Natural killer cell (primary cell): ENCODE measurements around the gene HBP1. TPM values are rescaled to one million over a fixed set of nuclear protein-coding genes. Genes with fewer than 3 reads are reported as not detected.

Experiments
- ATAC-seq, 3 donors: fragments of 150-1000 bp in 2 of 3; fragments of 200-7000 bp in 1 of 3; cut with Tn5 transposase; 1 replicate in 1 of 3; 2 replicates in 2 of 3; pipeline ENCODE4 v1.10.0; 2021; ENCODE audit warnings: mild to moderate bottlenecking in 2 of 3, moderate library complexity in 2 of 3
- DNase-seq, 2 donors: peaks; one replicate each; pipeline versions ENCODE4 v3.0.0 to v3.0.0-alpha.2; 2013 to 2021; ENCODE audit warnings: mixed read lengths in 1 of 2
- H3K27ac ChIP-seq: one replicate; pipeline ENCODE4 v1.5.1; 2013; ENCODE audit warnings: mild to moderate bottlenecking, low read length
- H3K27me3 ChIP-seq: one replicate; pipeline ENCODE4 v1.6.1; 2013; ENCODE audit warnings: low read length; ENCODE audit not compliant: control insufficient read depth, insufficient read depth
- H3K36me3 ChIP-seq: one replicate; pipeline ENCODE4 v1.6.1; 2013; ENCODE audit warnings: low read length; ENCODE audit not compliant: control insufficient read depth, insufficient read depth
- H3K4me1 ChIP-seq: one replicate; pipeline ENCODE4 v1.6.1; 2013; ENCODE audit warnings: low read length; ENCODE audit not compliant: control insufficient read depth, insufficient read depth
- H3K4me3 ChIP-seq: one replicate; pipeline ENCODE4 v1.5.1; 2013; ENCODE audit warnings: low read length
- H3K9me3 ChIP-seq: one replicate; pipeline ENCODE4 v1.6.1; 2013; ENCODE audit warnings: low read length; ENCODE audit not compliant: control insufficient read depth, insufficient read depth
- H3K27ac Mint-ChIP-seq, 2 donors: one replicate each; pipeline ENCODE4 v1.8.0; 2022; ENCODE audit warnings: mild to moderate bottlenecking in 2 of 2, mixed read lengths in 2 of 2, moderate library complexity in 1 of 2
- H3K27me3 Mint-ChIP-seq, 2 donors: one replicate each; pipeline ENCODE4 v1.8.0; 2022; ENCODE audit warnings: low read depth in 2 of 2, mixed read lengths in 2 of 2
- H3K36me3 Mint-ChIP-seq: one replicate; pipeline ENCODE4 v1.8.0; 2022; ENCODE audit warnings: mixed read lengths
- H3K4me1 Mint-ChIP-seq, 2 donors: one replicate each; pipeline ENCODE4 v1.8.0; 2022; ENCODE audit warnings: mixed read lengths in 2 of 2
- H3K4me3 Mint-ChIP-seq: one replicate; pipeline ENCODE4 v1.8.0; 2022; ENCODE audit warnings: mild to moderate bottlenecking, moderate library complexity, mixed read lengths
- H3K9me3 Mint-ChIP-seq, 2 donors: one replicate each; pipeline ENCODE4 v1.8.0; 2022; ENCODE audit warnings: mixed read lengths in 2 of 2
- WGBS: methylation state at CpG from one replicate; pipeline ENCODE4 v1.1.7; 2013; ENCODE audit warnings: missing lambda C conversion rate; ENCODE audit not compliant: insufficient coverage; 5-methylcytosine and 5-hydroxymethylcytosine counted together
- intact Hi-C: fragments of 100-400 bp; cut with micrococcal nuclease; formaldehyde crosslinking; loops from one replicate; pipeline ENCODE4 v1.14.2; 2022
- total RNA-seq, 4 donors: library from RNA; stranded (reverse); fragments of 120-200 nt in 1 of 4; gene quantifications; one replicate each; pipeline versions ENCODE4 v1.2.3 to v1.2.4, GENCODE V29; 2013 to 2022
- TF ChIP-seq, protein P1 (sequence below): fragments of 200-600 bp; IDR thresholded peaks from one replicate; pipeline ENCODE4 v1.8.0; 2022; ENCODE audit warnings: antibody characterized with exemption

The HBP1 gene
- total RNA-seq, 3 donors from 2014 or later (not counting 1 experiment from before 2014, with no cell fraction given) = 186 to 249 (median 243) TPM

DNA sequence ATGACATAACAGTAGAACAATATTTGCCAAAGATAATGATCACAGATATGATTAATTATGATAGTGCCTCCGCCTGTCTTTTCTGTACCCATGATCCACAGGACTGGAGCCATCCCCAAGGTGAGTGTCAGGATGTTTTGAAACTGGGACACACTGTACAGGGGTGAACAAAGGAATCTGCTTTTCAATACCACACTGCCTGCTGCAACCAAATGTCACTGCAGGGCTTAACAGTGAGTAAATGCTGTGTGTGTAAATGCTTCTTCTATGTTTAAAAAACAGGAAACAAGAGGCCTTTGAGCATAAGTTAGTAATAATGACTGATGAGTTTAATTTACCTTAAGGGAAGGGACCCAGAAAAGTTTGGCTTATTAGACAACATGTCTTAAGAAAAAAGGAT lies 65.2 kb downstream of the HBP1 start:
- no peak for DNase-seq
- no peaks in the 10 kb centered on the region for H3K9me3 Mint-ChIP-seq
- Histone ChIP-seq H3K4me3 (no peak overlapping the region), H3K4me1 (no peaks in the 10 kb centered on the region), H3K9me3 (no peaks in the 10 kb centered on the region), H3K27me3 (no peaks in the 10 kb centered on the region), H3K27ac (no peak overlapping the region), H3K36me3 (peaks cover 17% of the 10 kb centered on the region)
- H3K27ac Mint-ChIP-seq = no peak overlapping the region
- no peak for ATAC-seq
- no peaks in the 10 kb centered on the region for H3K27me3 Mint-ChIP-seq
- TF ChIP-seq, protein P1, sequence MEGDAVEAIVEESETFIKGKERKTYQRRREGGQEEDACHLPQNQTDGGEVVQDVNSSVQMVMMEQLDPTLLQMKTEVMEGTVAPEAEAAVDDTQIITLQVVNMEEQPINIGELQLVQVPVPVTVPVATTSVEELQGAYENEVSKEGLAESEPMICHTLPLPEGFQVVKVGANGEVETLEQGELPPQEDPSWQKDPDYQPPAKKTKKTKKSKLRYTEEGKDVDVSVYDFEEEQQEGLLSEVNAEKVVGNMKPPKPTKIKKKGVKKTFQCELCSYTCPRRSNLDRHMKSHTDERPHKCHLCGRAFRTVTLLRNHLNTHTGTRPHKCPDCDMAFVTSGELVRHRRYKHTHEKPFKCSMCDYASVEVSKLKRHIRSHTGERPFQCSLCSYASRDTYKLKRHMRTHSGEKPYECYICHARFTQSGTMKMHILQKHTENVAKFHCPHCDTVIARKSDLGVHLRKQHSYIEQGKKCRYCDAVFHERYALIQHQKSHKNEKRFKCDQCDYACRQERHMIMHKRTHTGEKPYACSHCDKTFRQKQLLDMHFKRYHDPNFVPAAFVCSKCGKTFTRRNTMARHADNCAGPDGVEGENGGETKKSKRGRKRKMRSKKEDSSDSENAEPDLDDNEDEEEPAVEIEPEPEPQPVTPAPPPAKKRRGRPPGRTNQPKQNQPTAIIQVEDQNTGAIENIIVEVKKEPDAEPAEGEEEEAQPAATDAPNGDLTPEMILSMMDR = no peak
- intact Hi-C loops = no loop called here
- no peak overlapping the region for H3K4me3 Mint-ChIP-seq
- H3K36me3 Mint-ChIP-seq = no peaks in the 10 kb centered on the region
- 100% methylated on average over 1 of the region's 1 CpG for WGBS
- no peaks in the 10 kb centered on the region for H3K4me1 Mint-ChIP-seq

DNA sequence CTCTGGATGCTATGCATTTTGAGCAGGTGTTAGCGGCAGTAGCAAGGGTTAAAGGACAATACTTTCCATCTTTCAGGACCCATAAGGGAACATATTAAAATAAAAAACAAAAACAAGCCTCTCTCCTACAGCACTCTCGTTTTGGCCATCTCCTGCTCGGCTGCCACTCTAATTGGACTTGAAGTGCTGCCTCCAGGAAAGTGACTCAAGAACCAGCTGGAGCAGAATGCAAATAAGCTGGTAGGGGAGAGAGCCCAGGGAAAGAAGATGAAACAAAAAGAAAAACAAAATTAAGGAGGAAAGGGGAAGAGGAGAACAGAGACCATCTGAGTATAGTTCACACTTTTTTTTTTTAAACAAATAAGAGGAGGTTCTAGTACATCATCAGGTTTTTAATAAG lies 65.6 kb downstream of the HBP1 start:
- DNase-seq = no peak
- WGBS = 87% methylated on average over 3 of the region's 3 CpGs
- H3K9me3 Mint-ChIP-seq = no peaks in the 10 kb centered on the region
- ATAC-seq = no peak
- H3K4me1 Mint-ChIP-seq = no peaks in the 10 kb centered on the region
- H3K36me3 ChIP-seq = peaks cover 17% of the 10 kb centered on the region
- H3K9me3 ChIP-seq = no peaks in the 10 kb centered on the region
- H3K27ac ChIP-seq = no peak overlapping the region
- H3K27me3 ChIP-seq = no peaks in the 10 kb centered on the region
- H3K36me3 Mint-ChIP-seq = no peaks in the 10 kb centered on the region
- H3K4me3 Mint-ChIP-seq = no peak overlapping the region
- TF ChIP-seq, protein P1 = no peak
- no peak overlapping the region for H3K27ac Mint-ChIP-seq
- intact Hi-C loops = no loop called here
- H3K4me3 ChIP-seq = no peak overlapping the region
- H3K4me1 ChIP-seq = no peaks in the 10 kb centered on the region
- H3K27me3 Mint-ChIP-seq = no peaks in the 10 kb centered on the region

DNA sequence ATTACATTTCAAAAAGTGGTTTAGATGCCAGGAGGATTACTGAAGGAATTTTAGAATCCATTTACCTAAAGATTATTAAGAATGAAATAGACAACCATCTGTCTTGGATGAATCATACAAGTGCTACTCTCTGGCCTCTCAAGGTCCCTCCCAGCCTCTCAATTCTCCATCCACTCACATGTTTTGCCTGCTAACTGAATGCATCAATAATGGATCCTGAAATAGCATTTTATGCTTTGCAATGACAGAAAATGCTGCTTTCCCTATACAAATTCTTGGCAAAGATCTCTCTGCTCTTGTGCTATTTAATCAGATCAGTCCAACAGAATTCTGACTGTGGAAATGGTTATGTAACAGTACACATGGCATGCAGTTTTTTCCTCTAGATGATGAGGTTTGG lies 68.1 kb downstream of the HBP1 start:
- Mint-ChIP-seq H3K9me3 (no peaks in the 10 kb centered on the region), H3K4me1 (no peaks in the 10 kb centered on the region), H3K27me3 (no peaks in the 10 kb centered on the region), H3K36me3 (no peaks in the 10 kb centered on the region), H3K4me3 (no peak overlapping the region), H3K27ac (no peak overlapping the region)
- DNase-seq = no peak
- Histone ChIP-seq H3K4me3 (no peak overlapping the region), H3K9me3 (no peaks in the 10 kb centered on the region), H3K4me1 (no peaks in the 10 kb centered on the region), H3K27me3 (no peaks in the 10 kb centered on the region), H3K27ac (no peak overlapping the region), H3K36me3 (peaks cover 16% of the 10 kb centered on the region)
- TF ChIP-seq, protein P1 = no peak
- no peak for ATAC-seq
- intact Hi-C loops = no loop called here

DNA sequence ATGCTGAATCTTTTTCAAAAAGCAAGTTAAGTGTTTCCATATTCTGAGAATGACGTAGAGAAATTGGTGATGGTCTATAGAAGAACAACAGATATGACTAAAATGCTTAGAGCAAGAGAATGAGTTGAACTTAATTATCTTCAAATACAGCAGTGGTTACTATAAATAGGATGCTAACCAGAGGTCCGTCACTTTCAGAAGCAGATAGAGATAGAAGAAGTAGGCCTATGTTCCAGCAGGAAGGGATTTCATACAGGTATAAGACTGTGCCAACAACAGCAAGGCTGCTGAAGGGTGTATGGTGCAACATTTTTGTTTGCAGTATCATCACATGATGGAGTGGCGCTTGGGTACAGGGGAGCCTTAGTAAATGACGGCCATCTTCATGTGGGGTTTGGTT lies 68.6 kb downstream of the HBP1 start:
- no peak for DNase-seq
- Histone ChIP-seq H3K4me1 (no peaks in the 10 kb centered on the region), H3K36me3 (peaks cover 17% of the 10 kb centered on the region), H3K4me3 (no peak overlapping the region), H3K9me3 (no peaks in the 10 kb centered on the region), H3K27me3 (no peaks in the 10 kb centered on the region), H3K27ac (no peak overlapping the region)
- Mint-ChIP-seq H3K36me3 (no peaks in the 10 kb centered on the region), H3K27ac (no peak overlapping the region), H3K4me1 (peaks cover 0 to under 1% of the 10 kb centered on the region in 2 donors), H3K9me3 (no peaks in the 10 kb centered on the region), H3K4me3 (no peak overlapping the region), H3K27me3 (no peaks in the 10 kb centered on the region)
- intact Hi-C loops = no loop called here
- no peak for ATAC-seq
- WGBS = 95% methylated on average over 4 of the region's 4 CpGs
- TF ChIP-seq, protein P1 = no peak
